MCF 10A (cell line): Measurements from ENCODE around the gene RRM2. TPM values are rescaled to one million over a fixed set of nuclear protein-coding genes. Genes with fewer than 3 reads are reported as not detected.

Experiments
- Bru-seq: library from RNA; stranded (reverse); fragments of 400-500 nt; gene quantifications from one replicate; lab custom pipeline; 2021; lab: Mats Ljungman, UMichigan
- BruChase-seq, 2 experiments: library from RNA; stranded (reverse); fragments of 400-500 nt; gene quantifications; one replicate each; lab custom pipeline; 2021; lab: Mats Ljungman, UMichigan
- BruUV-seq: library from RNA; stranded (reverse); fragments of 400-500 nt; replicated peaks from 2 replicates; lab custom pipeline; 2021; lab: Mats Ljungman, UMichigan
- CTCF ChIA-PET: fragments of 300-600 bp; sonication (Branson Sonifier 250); formaldehyde crosslinking; extraction: SDS; loops from one replicate; lab custom pipeline; 2021; ENCODE audit warnings: antibody characterized with exemption, inconsistent platforms; lab: Yijun Ruan, JAX
- POLR2A ChIA-PET: fragments of 300-600, 350-650 bp; sonication (Branson Sonifier 250); formaldehyde crosslinking; extraction: SDS; loops from one replicate; lab custom pipeline; 2020; ENCODE audit warnings: antibody characterized with exemption, inconsistent platforms; lab: Yijun Ruan, JAX
- DNase-seq: peaks from one replicate; pipeline ENCODE4 v3.0.0-alpha.2; 2018; ENCODE audit not compliant: unreplicated experiment
- H3K27ac Mint-ChIP-seq: one replicate; pipeline ENCODE4 v1.8.0; 2022; ENCODE audit warnings: mild to moderate bottlenecking, low read depth, mixed read lengths; ENCODE audit not compliant: unreplicated experiment
- H3K27me3 Mint-ChIP-seq: one replicate; pipeline ENCODE4 v1.8.0; 2022; ENCODE audit warnings: mixed read lengths; ENCODE audit not compliant: insufficient read depth, unreplicated experiment
- H3K36me3 Mint-ChIP-seq: one replicate; pipeline ENCODE4 v1.8.0; 2022; ENCODE audit warnings: mild to moderate bottlenecking, moderate library complexity, mixed read lengths; ENCODE audit not compliant: insufficient read depth, unreplicated experiment
- H3K4me1 Mint-ChIP-seq: one replicate; pipeline ENCODE4 v1.8.0; 2022; ENCODE audit warnings: mixed read lengths; ENCODE audit not compliant: insufficient read depth, unreplicated experiment
- H3K4me3 Mint-ChIP-seq: one replicate; pipeline ENCODE4 v1.8.0; 2022; ENCODE audit warnings: mild to moderate bottlenecking, moderate library complexity, mixed read lengths; ENCODE audit not compliant: unreplicated experiment
- H3K9me3 Mint-ChIP-seq: one replicate; pipeline ENCODE4 v1.8.0; 2022; ENCODE audit warnings: mixed read lengths; ENCODE audit not compliant: unreplicated experiment
- CTCF ChIP-seq: fragments of 200-600 bp; IDR thresholded peaks from one replicate; pipeline ENCODE4 v1.8.0; 2022; ENCODE audit warnings: antibody characterized with exemption, mild to moderate bottlenecking; ENCODE audit not compliant: unreplicated experiment
- intact Hi-C: fragments of 100-400 bp; cut with micrococcal nuclease; formaldehyde crosslinking; loops from 2 replicates; pipeline ENCODE4 v1.14.1; 2022
- long read RNA-seq: library from polyadenylated mRNA; stranded (forward); transcript quantifications from one replicate; pipeline ENCODE4 v2.0.0, GENCODE V29; 2022
- total RNA-seq: library from RNA; stranded (reverse); gene quantifications from 2 replicates; pipeline ENCODE4 v1.2.3, GENCODE V29; 2022

The RRM2 gene
- total RNA-seq (16.5 and 41.8 TPM in 2 replicates), Bru-seq, nascent RNA (percentile 74 among the genes with signal in this experiment), BruChase-seq, experiment 1, labeled RNA remaining after a 6-hour chase (percentile 86 among the genes with signal in this experiment), BruChase-seq, experiment 2, labeled RNA remaining after a 2-hour chase (percentile 81 among the genes with signal in this experiment)
- long read RNA-seq, transcript RRM2-202 (10 exons, 3,673 nt) = major isoform, 88 of 251 reads
- long read RNA-seq, partial matches to known transcripts = 155 of 251 reads
- long read RNA-seq, other reads (novel, unspliced or antisense) = 5 of 251 reads

DNA sequence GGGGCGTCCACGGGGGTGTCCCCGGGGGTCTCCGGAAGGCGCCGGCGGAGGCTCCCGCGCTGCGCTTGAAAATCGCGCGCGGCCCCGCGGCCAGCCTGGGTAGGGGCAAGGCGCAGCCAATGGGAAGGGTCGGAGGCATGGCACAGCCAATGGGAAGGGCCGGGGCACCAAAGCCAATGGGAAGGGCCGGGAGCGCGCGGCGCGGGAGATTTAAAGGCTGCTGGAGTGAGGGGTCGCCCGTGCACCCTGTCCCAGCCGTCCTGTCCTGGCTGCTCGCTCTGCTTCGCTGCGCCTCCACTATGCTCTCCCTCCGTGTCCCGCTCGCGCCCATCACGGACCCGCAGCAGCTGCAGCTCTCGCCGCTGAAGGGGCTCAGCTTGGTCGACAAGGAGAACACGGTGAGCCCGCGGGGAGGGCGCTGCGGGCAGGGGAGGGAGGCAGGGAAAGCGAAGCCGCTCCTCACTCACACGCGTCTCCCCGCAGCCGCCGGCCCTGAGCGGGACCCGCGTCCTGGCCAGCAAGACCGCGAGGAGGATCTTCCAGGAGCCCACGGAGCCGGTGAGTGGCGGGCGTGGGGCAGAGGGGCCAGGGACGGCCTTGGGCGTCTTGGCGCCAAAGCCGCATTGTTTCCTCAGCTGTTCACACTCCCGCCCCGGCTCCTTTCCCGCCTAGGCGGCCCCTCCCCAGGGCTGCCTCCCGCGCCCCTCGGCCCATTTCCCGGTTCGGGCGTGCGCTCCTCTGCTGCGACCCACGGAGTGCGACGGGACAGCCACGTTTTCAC lies at the start of gene RRM2:
Gene RRM2, plus strand, starts transcription at position 240 of the 781 bp plus-strand sequence. Its CDS starts 60 bp downstream, at position 300.
- H3K4me3 Mint-ChIP-seq = peak within 1 kb of the TSS; percentile 97
- TSS peak; percentile 27 for BruUV-seq
- CTCF ChIA-PET = interaction anchor here (4.8 to 5.1 kb wide), 2 partner anchors 285 to 312 kb away, joined by 90 to 126 read pairs; no protein-coding TSS in a partner anchor
- TF ChIP-seq CTCF = no peak
- H3K36me3 Mint-ChIP-seq = peaks cover 13% of the 10 kb centered on the region
- no peaks in the 10 kb centered on the region for H3K27me3 Mint-ChIP-seq
- POLR2A ChIA-PET = interaction anchor here (1.0 to 6.0 kb wide), 3 partner anchors 283 to 324 kb away, joined by 3 to 58 read pairs (median 10); no protein-coding TSS in a partner anchor
- H3K9me3 Mint-ChIP-seq = no peaks in the 10 kb centered on the region
- peak; percentile 96 for DNase-seq
- intact Hi-C loops = no loop called here
- H3K4me1 Mint-ChIP-seq = peaks cover 19% of the 10 kb centered on the region
- H3K27ac Mint-ChIP-seq = peak within 1 kb of the TSS; percentile 84

DNA sequence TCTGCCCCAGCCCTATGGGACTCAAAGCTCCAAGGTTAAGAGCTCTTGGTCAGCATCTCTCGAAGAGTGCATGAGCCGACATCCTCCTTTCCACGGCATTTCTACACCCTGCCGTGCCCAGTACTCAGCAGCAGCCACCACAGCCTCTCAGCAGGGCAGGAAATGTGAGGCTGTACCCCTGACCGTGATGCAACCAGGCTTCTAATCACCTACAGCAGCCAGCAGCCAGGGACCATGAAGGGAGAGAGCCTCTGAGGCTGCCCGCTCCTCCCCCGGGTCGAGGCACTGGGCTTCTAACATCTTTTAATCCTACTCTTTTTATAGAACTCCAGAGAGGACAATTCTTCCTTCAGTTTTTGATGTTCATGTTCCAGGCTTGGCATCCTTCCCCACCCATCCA lies 48.8 kb upstream of the RRM2 start:
- peaks cover 54% of the 10 kb centered on the region for H3K27me3 Mint-ChIP-seq

DNA sequence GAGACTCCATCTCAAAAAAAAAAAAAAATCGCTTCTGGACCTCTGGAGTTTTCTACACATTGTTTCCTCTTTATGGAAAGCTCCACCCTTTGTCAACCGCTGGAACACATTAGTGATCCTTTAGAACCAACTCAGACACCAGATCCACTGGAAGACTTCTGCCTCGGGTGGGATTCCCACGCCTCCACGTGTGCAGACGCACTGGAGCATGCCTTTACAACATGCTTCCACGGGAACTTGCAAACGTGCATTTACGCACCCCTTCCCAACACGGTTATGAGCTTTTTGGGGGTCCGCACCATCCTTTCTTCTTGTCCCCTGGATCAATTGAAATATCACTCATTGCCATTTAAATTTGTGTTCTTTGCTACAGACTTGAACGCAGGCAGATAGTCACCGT lies 47.4 kb upstream of the RRM2 start:
- no TSS peak for BruUV-seq
- DNase-seq = no peak
- no peak for TF ChIP-seq CTCF
- Mint-ChIP-seq H3K27me3 (peaks cover 64% of the 10 kb centered on the region), H3K4me3 (no peak overlapping the region), H3K36me3 (peaks cover 5% of the 10 kb centered on the region), H3K9me3 (no peaks in the 10 kb centered on the region), H3K27ac (no peak overlapping the region), H3K4me1 (peaks cover 8% of the 10 kb centered on the region)
- intact Hi-C loops = loop anchor here (5.0 kb wide), 1 partner anchor 227 kb away; the partner anchor contains the start of gene HPCAL1
- CTCF ChIA-PET = interaction anchor here (0.6 to 12.5 kb wide), 10 partner anchors 11 to 614 kb away, joined by 3 to 141 read pairs (median 6); no protein-coding TSS in a partner anchor
- POLR2A ChIA-PET = no interaction called here

More for the DNA sequence above, 48.8 kb upstream of the RRM2 start:
- ChIA-PET CTCF (interaction anchor here (0.6 to 12.5 kb wide), 19 partner anchors 9 to 517 kb away, joined by 3 to 141 read pairs (median 9); no protein-coding TSS in a partner anchor), POLR2A (interaction anchor here (1.5 kb wide), 1 partner anchor 9 kb away, joined by 3 read pairs; no protein-coding TSS in a partner anchor)
- DNase-seq = no peak
- H3K9me3 Mint-ChIP-seq = no peaks in the 10 kb centered on the region
- intact Hi-C loops = loop anchor here (5.0 kb wide), 1 partner anchor 584 kb away; no protein-coding TSS in a partner anchor
- H3K4me3 Mint-ChIP-seq = no peak overlapping the region
- H3K36me3 Mint-ChIP-seq = peaks cover 5% of the 10 kb centered on the region
- BruUV-seq = no TSS peak
- peaks cover 8% of the 10 kb centered on the region for H3K4me1 Mint-ChIP-seq
- TF ChIP-seq CTCF = no peak
- H3K27ac Mint-ChIP-seq = no peak overlapping the region
